Left ventricle myocardium inferior (tissue), 1 donor: ENCODE data around the gene CTRB2. TPM values are rescaled to one million over a fixed set of nuclear protein-coding genes. Genes with fewer than 3 reads are reported as not detected.

Source experiments
- DNase-seq: peaks from one replicate; pipeline ENCODE4 v3.0.0-alpha.2; 2020
- H3K27ac ChIP-seq: fragments of 200-600 bp; replicated peaks from 2 replicates; pipeline ENCODE4 v1.8.0; 2021
- H3K27me3 ChIP-seq: fragments of 200-600 bp; 2 replicates; pipeline ENCODE4 v1.8.0; 2021; ENCODE audit warnings: low read depth
- H3K36me3 ChIP-seq: fragments of 200-600 bp; 2 replicates; pipeline ENCODE4 v1.8.0; 2021
- H3K4me1 ChIP-seq: fragments of 200-600 bp; 2 replicates; pipeline ENCODE4 v1.8.0; 2021
- H3K4me3 ChIP-seq: fragments of 200-600 bp; 2 replicates; pipeline ENCODE4 v1.8.0; 2021; ENCODE audit warnings: mild to moderate bottlenecking, moderate library complexity
- H3K9me3 ChIP-seq: fragments of 200-600 bp; replicated peaks from 2 replicates; pipeline ENCODE4 v1.8.0; 2021
- intact Hi-C: fragments of 100-400 bp; cut with micrococcal nuclease; formaldehyde crosslinking; loops from one replicate; pipeline ENCODE4 v1.11.0; 2022
- total RNA-seq: library from RNA; stranded (reverse); fragmentation: NEBNext Ultra II Directional; extraction: Animal tissue kit (Norgen Biotek cat#: 25700); gene quantifications from one replicate; pipeline ENCODE4 v1.2.1, GENCODE V29; 2021
- TF ChIP-seq, protein P1 (sequence below): fragments of 200-600 bp; IDR thresholded peaks from 2 replicates; pipeline ENCODE4 v1.8.0; 2021; ENCODE audit warnings: antibody characterized with exemption, mild to moderate bottlenecking, borderline replicate concordance
- donor health status: DM: no; HTN: yes; CAD: no; lungs with severe emphysema.

The CTRB2 gene
- total RNA-seq, 1 donor from 2014 or later: not detected

DNA sequence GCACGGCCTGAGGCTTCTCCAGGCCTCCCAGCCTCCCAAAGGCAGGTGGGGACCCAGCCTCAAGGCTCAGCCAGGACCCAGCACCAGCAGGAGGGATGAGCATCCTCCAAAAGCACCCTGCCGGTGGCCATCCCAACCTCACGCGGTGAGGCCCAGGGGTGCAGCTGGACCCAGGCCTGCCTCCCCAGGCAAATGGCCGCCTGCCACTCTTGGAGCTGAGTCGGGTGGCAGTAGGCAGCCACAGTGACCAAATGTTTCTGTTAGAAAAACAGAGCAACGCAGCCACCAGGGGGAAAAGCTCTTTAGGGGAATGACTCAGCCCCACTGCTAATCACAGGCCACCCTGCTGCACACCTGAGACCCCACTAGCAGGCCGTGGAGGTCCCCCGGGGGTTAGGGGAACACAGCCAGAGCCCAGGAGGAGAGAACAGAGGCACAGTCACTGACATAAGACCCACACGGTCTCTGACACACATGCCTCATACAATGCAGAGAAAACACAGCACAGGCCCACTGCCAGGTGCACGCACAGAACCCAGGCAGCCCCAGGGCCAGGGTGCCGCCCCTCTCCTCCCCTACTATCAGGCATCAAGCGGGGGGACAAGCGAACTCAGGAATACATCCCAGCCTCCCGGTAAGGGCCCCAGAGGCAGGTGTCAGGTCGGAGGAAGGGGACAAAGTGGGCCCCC, 32.0 kb upstream of the CTRB2 start:
- TF ChIP-seq, protein P1, sequence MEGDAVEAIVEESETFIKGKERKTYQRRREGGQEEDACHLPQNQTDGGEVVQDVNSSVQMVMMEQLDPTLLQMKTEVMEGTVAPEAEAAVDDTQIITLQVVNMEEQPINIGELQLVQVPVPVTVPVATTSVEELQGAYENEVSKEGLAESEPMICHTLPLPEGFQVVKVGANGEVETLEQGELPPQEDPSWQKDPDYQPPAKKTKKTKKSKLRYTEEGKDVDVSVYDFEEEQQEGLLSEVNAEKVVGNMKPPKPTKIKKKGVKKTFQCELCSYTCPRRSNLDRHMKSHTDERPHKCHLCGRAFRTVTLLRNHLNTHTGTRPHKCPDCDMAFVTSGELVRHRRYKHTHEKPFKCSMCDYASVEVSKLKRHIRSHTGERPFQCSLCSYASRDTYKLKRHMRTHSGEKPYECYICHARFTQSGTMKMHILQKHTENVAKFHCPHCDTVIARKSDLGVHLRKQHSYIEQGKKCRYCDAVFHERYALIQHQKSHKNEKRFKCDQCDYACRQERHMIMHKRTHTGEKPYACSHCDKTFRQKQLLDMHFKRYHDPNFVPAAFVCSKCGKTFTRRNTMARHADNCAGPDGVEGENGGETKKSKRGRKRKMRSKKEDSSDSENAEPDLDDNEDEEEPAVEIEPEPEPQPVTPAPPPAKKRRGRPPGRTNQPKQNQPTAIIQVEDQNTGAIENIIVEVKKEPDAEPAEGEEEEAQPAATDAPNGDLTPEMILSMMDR: peak; percentile 31
- Histone ChIP-seq H3K4me3 (peak overlapping the region; percentile 6), H3K27ac (peak overlapping the region; percentile 88), H3K4me1 (peaks cover 87% of the 10 kb centered on the region), H3K9me3 (no peaks in the 10 kb centered on the region), H3K36me3 (peaks cover 56% of the 10 kb centered on the region), H3K27me3 (no peaks in the 10 kb centered on the region)
- intact Hi-C loops: no loop called here
- DNase-seq: no peak

- TF ChIP-seq, protein P1: no peak
- H3K36me3 ChIP-seq: peaks cover 60% of the 10 kb centered on the region
- intact Hi-C loops: no loop called here
- peak overlapping the region; percentile 47 for H3K4me3 ChIP-seq
- H3K27me3 ChIP-seq: no peaks in the 10 kb centered on the region
- DNase-seq: peak; percentile 81
- H3K27ac ChIP-seq: peak overlapping the region; percentile 88
- peaks cover 85% of the 10 kb centered on the region for H3K4me1 ChIP-seq
- no peaks in the 10 kb centered on the region for H3K9me3 ChIP-seq
These were observed 31.3 kb upstream of the CTRB2 start for GRCh38 chr16:75238132-75238852.

GRCh38 chr16:75237398-75238131, 30.6 kb upstream of the CTRB2 start:
- no peaks in the 10 kb centered on the region for H3K9me3 ChIP-seq
- peaks cover 79% of the 10 kb centered on the region for H3K4me1 ChIP-seq
- intact Hi-C loops: no loop called here
- no peaks in the 10 kb centered on the region for H3K27me3 ChIP-seq
- DNase-seq: no peak
- H3K27ac ChIP-seq: peak overlapping the region; percentile 88
- TF ChIP-seq, protein P1: no peak
- H3K4me3 ChIP-seq: peak overlapping the region; percentile 47
- H3K36me3 ChIP-seq: peaks cover 63% of the 10 kb centered on the region

DNA sequence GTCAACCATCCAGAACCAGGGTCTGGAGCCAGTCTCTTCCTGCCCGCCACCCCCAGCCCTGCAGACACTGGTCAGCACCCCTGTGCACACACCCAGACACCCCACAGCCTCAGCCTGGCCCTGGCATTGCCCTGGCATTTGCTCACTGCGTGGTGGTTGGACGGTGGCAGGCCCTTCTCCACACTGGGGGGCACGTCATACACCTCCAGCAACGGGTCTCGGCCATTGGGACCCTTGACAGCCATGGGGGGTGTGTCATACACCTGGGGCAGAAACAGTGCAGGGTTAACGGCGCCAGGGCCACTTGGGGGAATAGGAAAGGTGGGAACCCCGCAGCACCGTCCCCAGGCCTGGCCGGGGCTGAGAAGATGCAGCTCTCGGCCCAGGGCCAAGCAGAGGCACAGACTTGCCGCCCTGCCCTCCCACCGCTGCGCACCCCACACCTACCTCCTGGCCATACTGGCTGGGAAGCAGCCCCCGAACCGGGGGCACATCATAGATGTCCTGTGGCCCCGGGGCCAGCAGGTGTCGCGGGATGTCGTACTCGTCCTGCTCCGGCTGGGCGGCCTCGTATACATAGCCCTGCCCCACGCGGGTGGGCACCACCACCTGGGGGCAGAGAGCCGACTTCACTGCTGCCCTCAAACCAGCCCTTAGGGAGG, 29.9 kb upstream of the CTRB2 start:
- H3K27me3 ChIP-seq: no peaks in the 10 kb centered on the region
- DNase-seq: no peak
- peaks cover 63% of the 10 kb centered on the region for H3K36me3 ChIP-seq
- H3K9me3 ChIP-seq: no peaks in the 10 kb centered on the region
- peak overlapping the region; percentile 88 for H3K27ac ChIP-seq
- H3K4me3 ChIP-seq: no peak overlapping the region
- intact Hi-C loops: no loop called here
- TF ChIP-seq, protein P1: no peak
- H3K4me1 ChIP-seq: peaks cover 72% of the 10 kb centered on the region

DNA sequence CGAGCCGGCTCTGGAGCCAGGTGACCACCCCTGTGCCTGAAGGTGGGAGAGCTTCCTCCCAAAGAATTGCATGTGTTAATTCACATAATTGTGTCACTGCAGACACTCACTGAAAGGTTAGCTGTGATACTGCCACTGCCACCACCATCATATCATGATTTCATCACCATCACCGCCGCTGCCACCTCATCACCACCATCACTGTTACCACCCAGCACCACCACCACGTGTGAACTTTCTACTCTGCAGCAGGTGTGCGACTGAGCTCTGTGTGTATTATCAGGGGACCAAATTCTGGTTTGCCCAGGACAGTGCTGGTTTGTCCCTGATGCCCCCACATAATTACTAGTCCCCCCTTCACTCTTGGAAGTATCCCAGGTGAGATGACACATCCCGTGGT, 29.3 kb upstream of the CTRB2 start:
- H3K27ac ChIP-seq: no peak overlapping the region
- intact Hi-C loops: no loop called here
- TF ChIP-seq, protein P1: no peak

More for the DNA sequence above, 29.3 kb upstream of the CTRB2 start:
- Histone ChIP-seq H3K36me3 (peaks cover 57% of the 10 kb centered on the region), H3K27me3 (no peaks in the 10 kb centered on the region), H3K4me3 (no peak overlapping the region), H3K4me1 (peaks cover 66% of the 10 kb centered on the region), H3K9me3 (no peaks in the 10 kb centered on the region)
- DNase-seq: no peak
